AG10803 (cell line): ENCODE data around the gene NTRK2.

ENCODE experiments used
- DNase-seq: peaks from one replicate; pipeline ENCODE4 v3.0.0; 2010; ENCODE audit warnings: low read depth
- H3K4me3 ChIP-seq: 2 replicates; pipeline ENCODE4 v1.5.1; 2011; ENCODE audit warnings: mild to moderate bottlenecking, low read length, control low read depth
- CTCF ChIP-seq: conservative IDR thresholded peaks from 2 replicates; pipeline ENCODE4 v1.5.1; 2011; ENCODE audit warnings: mild to moderate bottlenecking, low read length, control low read depth, inconsistent platforms

Gene NTRK2

GRCh38 chr9:84731696-84732095, 62.2 kb downstream of the NTRK2 start:
- TF ChIP-seq CTCF, result no peak
- H3K4me3 ChIP-seq, result no peak overlapping the region
- DNase-seq, result no peak

- no peak overlapping the region for H3K4me3 ChIP-seq
- no peak for DNase-seq
- no peak for TF ChIP-seq CTCF
These were observed 66.6 kb downstream of the NTRK2 start for GRCh38 chr9:84736081-84736480.

- no peak overlapping the region for H3K4me3 ChIP-seq
- no peak for TF ChIP-seq CTCF
- DNase-seq, result no peak
These were observed 67.0 kb downstream of the NTRK2 start for GRCh38 chr9:84736536-84736935.

- H3K4me3 ChIP-seq, result no peak overlapping the region
- TF ChIP-seq CTCF, result no peak
- no peak for DNase-seq
These were observed 68.8 kb downstream of the NTRK2 start for GRCh38 chr9:84738353-84738752.

GRCh38 chr9:84742261-84742660, 72.7 kb downstream of the NTRK2 start:
- H3K4me3 ChIP-seq, result no peak overlapping the region
- no peak for DNase-seq
- no peak for TF ChIP-seq CTCF

- no peak for DNase-seq
- H3K4me3 ChIP-seq, result no peak overlapping the region
- no peak for TF ChIP-seq CTCF
These were observed 74.7 kb downstream of the NTRK2 start for GRCh38 chr9:84744195-84744594.

GRCh38 chr9:84744726-84745125, 75.2 kb downstream of the NTRK2 start:
- DNase-seq, result no peak
- H3K4me3 ChIP-seq, result no peak overlapping the region
- no peak for TF ChIP-seq CTCF
